GM18861 (cell line): ENCODE results near the gene PRDM2.
A peak's percentile ranks its signal among the peaks of the same experiment; 100 is the strongest.

Source experiments
- ATAC-seq: cut with Tn5 transposase; IDR thresholded peaks from one replicate; pipeline ENCODE4 v1.9.1; 2021; ENCODE audit not compliant: unreplicated experiment

PRDM2 gene

GRCh38 chr1:13732971-13733667 is 33.1 kb downstream of the PRDM2 start:
- ATAC-seq: no peak

DNA sequence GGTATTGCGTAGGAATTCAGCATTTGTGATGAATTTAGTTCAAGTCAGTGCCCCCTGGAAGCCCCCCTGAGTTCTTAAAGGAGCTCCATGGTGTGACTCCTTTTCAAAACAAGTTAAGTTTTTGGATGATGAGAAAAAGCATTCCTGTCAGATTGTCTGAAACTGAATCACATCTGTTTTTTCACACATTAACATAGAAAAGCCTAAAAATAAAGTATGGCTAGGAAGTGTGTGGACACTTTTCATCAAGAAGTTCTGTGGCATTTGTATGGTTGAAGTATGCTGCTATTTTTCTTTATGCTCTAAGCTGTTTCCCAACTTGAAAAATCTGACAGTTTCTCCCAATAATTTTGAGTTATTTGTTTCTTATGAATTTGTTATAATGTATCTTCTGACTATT is 33.7 kb downstream of the PRDM2 start:
- ATAC-seq: no peak

DNA sequence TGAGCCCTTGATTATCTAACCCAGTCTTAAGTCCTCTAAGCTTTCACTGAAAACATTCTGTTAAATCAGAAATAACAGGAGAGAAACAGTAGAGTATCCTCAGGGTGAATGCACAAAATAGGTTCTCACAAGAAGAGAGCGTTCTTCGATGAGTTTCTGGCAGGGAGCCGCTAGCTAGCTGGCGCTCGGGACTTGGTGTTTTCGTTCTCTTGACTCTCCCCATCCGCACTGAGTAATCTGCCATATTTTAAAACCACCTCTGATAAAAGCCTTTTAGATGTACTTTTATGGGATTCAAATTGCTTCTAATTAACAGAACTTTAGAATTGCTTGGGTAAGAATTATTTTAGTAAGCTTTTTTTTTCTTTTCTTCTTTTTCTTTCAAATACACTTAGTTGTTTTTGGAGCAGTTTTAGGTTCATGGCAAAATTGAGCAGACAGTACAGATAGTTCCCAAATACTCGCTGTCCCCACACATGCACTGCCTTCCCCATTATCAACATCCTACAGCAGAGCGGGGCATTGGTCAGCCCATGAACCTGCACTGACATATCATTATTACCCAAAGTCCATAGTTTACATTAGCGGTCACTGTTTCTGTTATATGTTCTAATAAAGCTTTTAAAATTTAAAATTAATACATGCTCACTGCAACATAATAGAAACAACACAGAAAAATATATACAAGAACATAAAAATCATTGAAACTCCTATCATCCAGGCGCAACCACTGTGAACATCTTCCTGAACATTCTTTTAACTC is 35.4 kb downstream of the PRDM2 start:
- ATAC-seq: no peak

- ATAC-seq: no peak
These were observed 37.4 kb downstream of the PRDM2 start for GRCh38 chr1:13737398-13737797.

DNA sequence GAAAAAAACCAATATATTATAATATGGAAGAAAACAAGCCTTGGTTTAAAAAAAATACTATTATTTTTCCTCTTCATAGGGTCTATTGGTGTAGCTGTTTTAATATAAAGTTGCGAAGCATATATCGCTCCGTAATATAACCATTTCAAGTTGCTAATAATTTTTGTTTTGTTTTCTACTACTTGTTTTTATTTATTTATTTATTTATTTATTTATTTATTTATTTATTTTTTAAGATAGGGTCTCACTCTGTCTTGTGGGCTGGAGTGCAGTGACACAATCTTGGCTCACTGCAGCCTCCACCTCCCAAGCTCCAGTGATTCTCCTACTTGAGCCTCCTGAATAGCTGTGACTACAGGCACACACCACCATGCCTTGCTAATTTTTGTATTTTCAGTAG is 46.4 kb downstream of the PRDM2 start:
- no peak for ATAC-seq

DNA sequence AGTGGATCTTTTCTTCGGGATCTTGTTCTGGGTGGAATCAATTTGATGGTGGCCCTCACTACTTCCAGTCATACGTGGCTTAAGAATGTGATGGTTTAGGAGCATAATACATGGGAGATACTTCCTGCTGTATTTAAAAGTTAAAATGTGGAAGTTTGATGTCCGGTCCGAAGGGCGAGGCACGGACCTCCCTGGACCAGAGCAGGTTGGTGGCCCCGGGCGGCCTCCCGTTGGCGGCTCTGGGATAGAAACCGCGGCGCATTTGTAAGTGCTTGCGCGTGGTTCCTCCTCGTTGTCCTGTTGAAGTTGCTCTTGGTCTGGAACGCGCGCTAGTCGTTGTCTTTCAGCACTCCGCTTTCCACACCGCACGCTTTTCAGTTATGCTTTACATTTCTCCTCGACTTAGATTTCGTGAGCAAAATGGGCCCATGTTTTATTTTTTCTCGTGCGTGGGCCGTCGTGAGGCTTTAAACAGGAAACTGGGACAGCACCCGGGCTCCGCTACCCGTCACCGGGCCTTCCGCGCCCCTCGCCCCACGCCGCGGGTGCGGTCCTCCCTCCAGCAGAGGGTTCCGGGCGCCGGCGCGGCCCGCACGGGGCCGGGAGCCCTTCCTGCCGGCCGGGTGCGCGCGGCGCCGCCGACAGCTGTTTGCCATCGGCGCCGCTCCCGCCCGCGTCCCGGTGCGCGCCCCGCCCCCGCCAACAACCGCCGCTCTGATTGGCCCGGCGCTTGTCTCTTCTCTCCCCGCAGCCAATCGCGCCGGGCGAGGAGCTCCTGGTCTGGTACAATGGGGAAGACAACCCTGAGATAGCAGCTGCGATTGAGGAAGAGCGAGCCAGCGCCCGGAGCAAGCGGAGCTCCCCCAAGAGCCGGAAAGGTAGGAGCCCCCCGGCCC is 48.9 kb downstream of the PRDM2 start:
- peak; percentile 54 for ATAC-seq

DNA sequence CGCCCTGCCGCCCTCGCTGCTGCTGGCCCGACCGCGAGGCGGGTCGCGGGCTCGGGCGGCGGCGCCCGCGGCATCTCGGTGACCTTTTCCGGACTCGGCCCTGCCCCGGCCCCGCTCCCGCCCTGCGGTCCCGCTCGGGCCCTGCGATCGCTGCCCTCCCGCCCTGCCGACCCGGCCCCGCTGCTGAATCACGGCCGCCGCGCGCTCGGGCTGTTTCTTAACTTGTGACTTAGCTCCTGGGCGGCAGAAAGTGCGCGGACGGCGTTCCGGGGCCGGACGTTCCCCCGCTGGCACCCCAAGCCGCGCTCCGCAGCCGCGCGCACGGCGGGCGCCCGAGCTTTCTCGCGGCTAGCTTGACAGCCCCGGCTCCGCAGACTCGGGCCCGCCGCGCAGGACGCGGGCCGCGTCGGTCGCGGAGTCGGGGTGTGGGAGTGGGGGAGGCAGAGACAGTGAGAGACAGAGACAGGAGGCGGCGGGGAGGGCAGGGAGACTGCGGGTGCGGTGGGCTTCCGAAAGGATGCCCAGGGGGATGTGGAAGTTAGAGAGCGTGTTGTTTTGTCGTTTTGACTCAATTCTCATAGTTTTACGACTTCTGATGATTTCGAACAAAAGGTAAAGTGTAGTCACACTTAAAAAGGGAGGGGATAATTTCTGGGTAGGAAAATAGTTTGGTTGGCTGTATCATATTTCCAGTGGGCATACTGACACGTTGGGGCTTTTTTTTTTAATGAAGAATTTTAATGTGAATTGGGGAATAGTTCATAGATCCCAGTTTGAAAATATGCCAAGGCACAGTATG is 49.8 kb downstream of the PRDM2 start:
- no peak for ATAC-seq

GRCh38 chr1:13751458-13751871 is 51.5 kb downstream of the PRDM2 start:
- ATAC-seq: no peak

DNA sequence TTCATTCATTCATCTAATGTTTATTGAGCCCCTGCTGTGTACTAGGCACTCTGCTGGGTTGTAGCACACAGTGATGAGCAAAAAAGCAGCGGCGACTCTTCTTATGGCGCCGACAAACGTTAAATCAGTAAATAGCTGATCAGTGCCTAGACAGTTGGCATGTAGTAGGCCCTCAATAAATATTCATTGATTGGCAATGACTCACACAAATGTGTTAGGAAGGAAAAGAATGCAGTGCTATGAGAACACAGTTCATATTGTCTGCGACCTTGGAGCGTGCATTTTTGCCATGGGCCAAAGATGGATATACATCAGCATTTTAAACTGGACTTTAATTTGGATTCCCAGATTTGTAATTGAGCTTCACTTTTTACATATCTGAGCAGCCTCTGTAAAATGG is 52.0 kb downstream of the PRDM2 start:
- no peak for ATAC-seq

- no peak for ATAC-seq
These were observed 52.9 kb downstream of the PRDM2 start for GRCh38 chr1:13752852-13753251.

GRCh38 chr1:13753636-13754402 is 53.8 kb downstream of the PRDM2 start:
- ATAC-seq: peak; percentile 37

- ATAC-seq: no peak
These were observed 54.6 kb downstream of the PRDM2 start for GRCh38 chr1:13754510-13755103.

DNA sequence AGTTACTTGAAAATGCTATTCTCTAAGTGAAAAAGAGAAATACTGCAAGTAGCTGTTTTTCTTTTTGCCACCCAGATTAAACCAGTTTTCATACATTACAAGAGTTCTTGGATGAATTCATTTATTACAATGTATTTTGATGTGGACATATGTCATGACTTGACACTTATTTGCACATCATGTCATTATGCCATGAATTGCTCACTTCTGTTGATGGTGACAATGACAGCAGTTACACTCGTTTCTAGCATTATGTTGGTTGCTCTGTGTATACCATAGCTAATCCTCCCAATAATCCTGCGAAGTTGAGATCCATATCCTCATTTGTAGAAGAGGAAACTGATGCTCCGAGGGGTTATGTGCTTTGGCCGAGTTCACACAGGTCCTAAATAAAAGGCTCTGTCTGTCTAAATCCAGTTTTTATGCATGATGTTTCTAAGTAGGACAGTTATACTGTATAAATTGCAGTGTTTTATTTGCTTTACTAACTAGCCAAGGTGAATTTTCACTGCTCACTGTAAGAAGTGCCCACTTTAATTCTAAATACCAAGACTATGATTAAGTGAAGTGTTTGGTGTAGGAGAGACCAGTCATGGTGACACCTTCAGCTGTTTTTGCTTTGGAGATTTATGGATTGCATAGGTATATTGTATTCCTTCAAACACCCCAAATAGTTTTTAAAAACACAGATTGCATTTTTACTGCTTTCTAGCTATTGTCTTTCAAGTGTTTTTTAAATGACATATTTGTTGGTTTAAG is 56.7 kb downstream of the PRDM2 start:
- no peak for ATAC-seq

GRCh38 chr1:13757693-13758092 is 57.7 kb downstream of the PRDM2 start:
- no peak for ATAC-seq

DNA sequence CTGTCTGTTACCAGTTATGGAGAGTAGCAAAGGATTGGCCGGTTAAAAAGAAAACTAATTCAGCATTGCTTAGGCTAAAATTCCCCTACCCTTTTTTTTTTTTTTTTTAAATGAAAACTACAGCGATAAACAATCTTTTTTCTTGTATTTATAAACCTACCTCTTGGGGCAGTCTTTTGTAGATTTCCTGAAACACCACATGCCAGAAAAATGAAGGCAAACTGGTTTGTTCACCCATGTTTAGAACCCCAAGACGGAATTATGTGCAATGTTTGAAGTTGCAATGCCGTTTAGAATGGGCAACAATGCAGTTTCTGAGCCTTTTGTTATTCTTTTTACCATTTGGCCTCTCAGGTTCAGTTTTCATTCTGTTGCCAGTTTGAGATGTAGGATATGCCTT is 59.1 kb downstream of the PRDM2 start:
- no peak for ATAC-seq

DNA sequence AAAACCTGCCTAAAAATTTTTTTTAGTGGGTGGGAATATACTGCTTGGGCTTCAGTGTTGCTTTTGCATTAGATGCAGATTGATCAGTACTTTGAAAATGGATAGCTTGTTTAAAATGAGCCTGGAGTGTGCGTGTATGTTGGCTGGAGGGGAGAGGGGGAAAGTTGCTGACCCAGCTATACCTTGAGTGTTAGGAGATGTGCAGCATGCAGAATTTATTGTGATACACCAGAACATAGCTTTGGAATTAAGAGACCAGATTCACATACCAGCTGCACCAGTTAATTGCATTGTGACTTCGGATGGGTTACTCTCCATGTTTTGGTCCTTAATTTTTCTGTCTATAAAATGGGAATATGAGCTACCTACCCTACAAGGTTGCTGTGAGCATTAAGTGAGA is 60.4 kb downstream of the PRDM2 start:
- ATAC-seq: no peak

GRCh38 chr1:13760921-13761320 is 60.9 kb downstream of the PRDM2 start:
- ATAC-seq: no peak

DNA sequence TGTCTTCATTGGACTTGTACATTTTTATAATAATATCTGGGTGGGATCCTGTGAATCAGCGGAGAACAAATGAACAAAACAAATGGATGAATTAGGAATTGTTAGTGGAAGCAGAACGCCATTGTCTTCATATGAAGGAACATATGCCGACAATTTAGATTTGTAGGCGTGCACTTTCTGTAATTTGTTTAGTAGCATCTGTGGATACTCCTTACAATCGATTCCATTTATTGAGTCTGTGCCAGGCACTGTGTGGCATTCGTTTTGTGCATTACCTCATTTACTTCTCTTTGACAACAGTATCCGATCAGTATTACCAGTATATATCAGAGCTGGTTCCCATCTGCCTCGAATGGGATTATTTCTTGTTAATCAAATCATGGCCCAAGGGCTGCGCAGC is 61.9 kb downstream of the PRDM2 start:
- ATAC-seq: no peak

- no peak for ATAC-seq
These were observed 62.7 kb downstream of the PRDM2 start for GRCh38 chr1:13762642-13763041.
